ENCODE results near the gene VPS16.
"Not testable (repeated sequence)": the region's sequence is repeated elsewhere in the genome, so short reads cannot be mapped to it uniquely, and the experiment has no call there.

VPS16 gene

GRCh38 chr20:2807929-2808328 is 32.6 kb upstream of the VPS16 start:
- not testable (repeated sequence) for DNase-seq

GRCh38 chr20:2809690-2810089 is 30.9 kb upstream of the VPS16 start:
- no peak for DNase-seq

DNA sequence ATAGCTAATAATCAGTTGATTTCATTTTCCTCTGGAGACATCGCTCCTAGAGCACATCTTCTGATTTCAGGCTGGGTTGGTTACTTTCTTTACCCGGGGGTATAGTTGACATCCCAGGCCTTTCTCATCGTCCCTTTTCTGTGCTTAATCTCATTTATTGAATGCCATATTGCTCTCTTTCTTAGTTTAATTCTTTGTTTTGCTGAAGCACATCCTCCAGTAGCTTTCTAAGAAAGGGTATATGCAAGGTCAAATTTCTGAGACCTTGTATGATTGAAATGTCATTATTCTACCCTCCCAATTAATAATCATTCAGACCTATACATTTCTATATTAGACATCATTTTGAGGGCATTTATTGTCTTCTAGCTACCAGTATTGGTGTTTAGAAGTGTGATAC is 28.4 kb upstream of the VPS16 start:
- no peak for DNase-seq

DNA sequence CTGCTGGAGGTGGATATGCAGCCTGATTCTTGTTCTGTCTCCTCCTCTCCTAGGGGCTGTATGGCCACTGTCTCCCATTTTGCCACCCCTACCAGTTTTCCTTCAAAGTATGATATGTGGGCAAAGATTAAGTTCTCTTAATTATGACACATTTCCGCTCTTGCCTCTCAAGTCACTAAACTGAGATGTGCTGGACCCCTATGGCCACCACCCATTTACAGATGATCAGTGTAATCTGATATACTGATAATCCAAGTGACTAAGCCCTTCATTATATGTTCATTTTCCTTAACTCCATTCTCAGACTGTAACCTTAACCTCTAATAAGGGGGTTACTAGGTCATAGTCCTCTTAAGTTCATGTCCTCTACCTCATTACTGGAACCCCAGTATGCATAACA is 26.5 kb upstream of the VPS16 start:
- peak; percentile 32 for DNase-seq

- peak; percentile 92 for DNase-seq
Measured at GRCh38 chr20:2814587-2815051, 25.9 kb upstream of the VPS16 start, which contains the start of gene C20orf141. Gene C20orf141 (plus strand): TSS chr20:2814987. CDS start chr20:2815185, 198 bp downstream.

DNA sequence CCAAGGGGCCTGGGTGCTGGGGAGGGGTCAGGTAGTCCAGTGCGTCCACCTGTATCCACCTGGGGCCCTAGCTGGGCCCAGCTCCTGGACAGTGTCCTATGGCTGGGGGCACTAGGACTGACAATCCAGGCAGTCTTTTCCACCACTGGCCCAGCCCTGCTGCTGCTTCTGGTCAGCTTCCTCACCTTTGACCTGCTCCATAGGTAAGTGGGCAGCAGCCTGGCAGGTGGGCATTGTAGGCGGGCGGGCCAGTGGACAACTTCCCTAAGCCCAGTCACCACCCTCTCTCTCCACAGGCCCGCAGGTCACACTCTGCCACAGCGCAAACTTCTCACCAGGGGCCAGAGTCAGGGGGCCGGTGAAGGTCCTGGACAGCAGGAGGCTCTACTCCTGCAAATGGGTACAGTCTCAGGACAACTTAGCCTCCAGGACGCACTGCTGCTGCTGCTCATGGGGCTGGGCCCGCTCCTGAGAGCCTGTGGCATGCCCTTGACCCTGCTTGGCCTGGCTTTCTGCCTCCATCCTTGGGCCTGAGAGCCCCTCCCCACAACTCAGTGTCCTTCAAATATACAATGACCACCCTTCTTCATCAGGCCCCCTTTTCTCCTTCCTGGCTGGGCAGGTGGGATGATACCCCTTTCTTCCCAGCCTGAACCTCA is 25.2 kb upstream of the VPS16 start:
- DNase-seq: no peak

- no peak for DNase-seq
Measured at GRCh38 chr20:2816030-2816582, 24.4 kb upstream of the VPS16 start, which contains the start of gene TMEM239. Gene TMEM239 (plus strand): TSS chr20:2816364. CDS start chr20:2816555, 191 bp downstream.

DNA sequence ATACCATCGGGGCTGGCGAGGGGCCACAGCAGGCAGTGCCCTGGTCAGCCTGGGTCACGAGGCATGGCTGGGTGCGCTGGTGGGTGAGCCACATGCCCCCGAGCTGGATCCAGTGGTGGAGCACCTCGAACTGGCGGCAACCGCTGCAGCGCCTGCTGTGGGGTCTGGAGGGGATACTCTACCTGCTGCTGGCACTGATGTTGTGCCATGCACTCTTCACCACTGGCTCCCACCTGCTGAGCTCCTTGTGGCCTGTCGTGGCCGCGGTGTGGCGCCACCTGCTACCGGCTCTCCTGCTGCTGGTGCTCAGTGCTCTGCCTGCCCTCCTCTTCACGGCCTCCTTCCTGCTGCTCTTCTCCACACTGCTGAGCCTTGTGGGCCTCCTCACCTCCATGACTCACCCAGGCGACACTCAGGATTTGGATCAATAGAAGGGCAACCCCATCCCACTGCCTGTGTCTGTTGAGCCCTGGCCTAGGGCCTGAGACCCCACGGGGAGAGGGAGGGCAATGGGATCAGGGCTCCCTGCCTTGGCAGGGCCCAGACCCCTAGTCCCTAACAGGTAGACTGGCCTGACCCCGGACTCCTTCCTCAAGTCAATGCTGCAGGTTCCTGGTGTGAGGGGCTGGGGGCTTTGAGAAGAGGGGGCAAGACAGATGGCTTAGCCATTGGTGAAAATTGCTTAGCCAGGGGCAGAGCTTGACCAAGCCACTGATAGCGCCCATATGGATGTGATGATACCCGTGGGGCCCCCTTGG is 23.8 kb upstream of the VPS16 start:
- peak; percentile 21 for DNase-seq

- no peak for DNase-seq
Measured at GRCh38 chr20:2817341-2817726, 23.2 kb upstream of the VPS16 start.

DNA sequence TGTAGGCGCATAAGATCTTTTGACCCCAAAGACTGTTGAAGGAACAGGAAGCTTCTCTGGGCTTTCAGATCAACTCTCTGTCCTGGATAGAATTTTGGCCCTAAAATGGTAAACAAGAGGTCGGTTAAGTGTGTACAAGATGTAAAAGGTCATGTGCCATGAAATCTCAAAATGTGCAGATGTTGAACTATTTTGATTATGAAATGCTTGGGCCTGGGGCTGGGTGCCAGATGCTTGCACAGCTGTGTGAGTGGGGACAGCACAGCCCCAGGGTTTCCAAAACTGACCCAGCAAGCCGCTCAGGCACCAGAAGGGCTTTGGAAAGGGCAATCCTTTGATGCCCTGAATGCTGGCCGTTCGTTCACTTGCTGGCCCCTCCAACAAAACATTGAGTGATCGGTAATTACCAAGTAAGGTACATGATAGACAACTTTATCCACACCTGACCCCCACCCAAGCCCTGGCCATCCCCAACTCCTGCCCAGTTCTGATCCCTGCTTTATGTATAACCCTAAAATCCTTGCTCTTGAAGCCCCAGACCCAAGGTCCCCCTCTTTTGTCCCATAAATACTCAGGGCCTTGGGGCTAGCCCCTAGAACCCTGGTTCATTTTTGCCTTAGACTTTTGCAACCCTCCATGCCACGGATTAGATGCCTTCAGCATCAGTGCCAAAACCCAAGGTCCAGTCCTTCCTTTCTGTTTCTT is 22.5 kb upstream of the VPS16 start:
- no peak for DNase-seq

DNA sequence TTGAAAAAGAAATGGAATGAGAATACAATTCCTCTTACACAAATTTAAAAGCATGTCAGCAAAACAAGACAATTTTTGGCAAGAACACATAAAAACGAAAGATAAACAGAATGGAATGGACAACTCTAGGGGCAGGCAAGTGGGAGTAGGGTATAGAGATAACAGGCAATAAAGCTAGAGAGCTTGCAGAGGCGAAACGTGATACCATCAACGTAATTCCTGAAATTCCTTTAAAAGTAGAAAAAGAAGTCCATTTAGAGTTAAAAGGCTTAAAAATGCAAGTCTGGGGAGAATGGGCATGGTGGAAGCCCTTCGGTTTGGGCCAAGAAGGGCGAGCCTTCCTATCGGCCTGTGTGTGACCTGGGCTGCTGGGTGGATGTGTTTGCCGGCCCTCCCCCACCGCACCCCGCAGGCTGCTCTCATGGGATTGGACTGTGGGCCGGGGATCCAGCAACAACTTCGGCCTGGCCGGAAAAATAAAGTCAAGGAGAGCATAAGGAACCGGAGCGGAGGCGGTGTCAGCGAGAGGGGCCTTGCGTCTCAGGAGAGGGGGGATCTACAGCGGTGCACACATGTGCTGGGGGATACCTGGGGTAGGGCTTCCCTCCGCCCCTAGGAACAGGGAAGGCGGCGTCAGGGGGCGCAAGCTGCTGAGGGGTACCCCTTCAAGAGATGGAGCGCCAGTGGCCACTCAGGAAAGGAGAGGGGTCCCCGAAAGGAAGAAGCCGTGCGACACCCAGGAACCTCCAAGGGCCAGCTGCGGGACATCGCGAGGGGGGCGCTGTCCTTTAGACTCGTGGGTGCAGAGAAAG is 20.3 kb upstream of the VPS16 start:
- no peak for DNase-seq

GRCh38 chr20:2820896-2821869 is 19.4 kb upstream of the VPS16 start:
- DNase-seq: peak; percentile 11

GRCh38 chr20:2822073-2822472 is 18.5 kb upstream of the VPS16 start:
- DNase-seq: peak; percentile 27

GRCh38 chr20:2825761-2826160 is 14.8 kb upstream of the VPS16 start:
- DNase-seq: no peak

- no peak for DNase-seq
Measured at GRCh38 chr20:2826655-2827054, 13.9 kb upstream of the VPS16 start.

DNA sequence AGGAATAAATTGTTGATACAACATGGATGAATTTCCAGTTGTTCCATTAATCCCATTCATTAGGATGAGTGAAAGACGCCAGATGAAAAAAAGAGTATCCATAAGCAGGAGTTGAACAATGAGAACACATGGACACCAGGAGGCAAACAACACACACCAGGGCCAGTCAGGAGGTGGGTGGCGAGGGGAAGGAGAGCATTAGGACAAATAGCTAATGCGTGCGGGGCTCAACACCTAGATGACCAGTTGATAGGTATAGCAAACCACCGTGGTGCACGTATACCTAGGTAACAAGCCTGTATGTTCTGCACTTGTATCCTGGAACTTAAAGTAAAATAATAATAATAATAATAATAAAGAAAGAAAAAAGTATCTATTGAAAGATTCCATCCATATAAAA is 11.2 kb upstream of the VPS16 start:
- DNase-seq: no peak

- DNase-seq: not testable (repeated sequence)
Measured at GRCh38 chr20:2831206-2831605, 9.3 kb upstream of the VPS16 start.

DNA sequence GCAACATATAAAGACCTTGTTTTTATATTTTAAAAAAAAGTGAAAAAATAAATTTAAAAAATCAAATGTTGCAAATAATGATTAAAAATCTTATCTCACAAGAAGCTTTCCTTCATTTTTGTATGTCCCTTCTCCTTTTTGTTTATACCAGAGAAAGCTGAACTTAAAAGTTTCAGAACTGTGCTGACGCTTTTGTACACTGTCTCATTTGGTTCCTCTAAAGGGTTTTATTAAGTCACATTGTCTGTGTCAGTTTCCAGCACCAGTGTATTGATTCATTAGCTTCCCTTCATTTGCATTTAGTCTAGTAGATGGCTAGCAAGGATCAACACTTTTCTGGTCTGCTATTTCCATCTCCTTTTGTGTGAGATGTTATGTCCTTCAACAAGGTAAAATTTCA is 6.8 kb upstream of the VPS16 start:
- DNase-seq: no peak

GRCh38 chr20:2834401-2835110 is 6.0 kb upstream of the VPS16 start:
- no peak for DNase-seq

DNA sequence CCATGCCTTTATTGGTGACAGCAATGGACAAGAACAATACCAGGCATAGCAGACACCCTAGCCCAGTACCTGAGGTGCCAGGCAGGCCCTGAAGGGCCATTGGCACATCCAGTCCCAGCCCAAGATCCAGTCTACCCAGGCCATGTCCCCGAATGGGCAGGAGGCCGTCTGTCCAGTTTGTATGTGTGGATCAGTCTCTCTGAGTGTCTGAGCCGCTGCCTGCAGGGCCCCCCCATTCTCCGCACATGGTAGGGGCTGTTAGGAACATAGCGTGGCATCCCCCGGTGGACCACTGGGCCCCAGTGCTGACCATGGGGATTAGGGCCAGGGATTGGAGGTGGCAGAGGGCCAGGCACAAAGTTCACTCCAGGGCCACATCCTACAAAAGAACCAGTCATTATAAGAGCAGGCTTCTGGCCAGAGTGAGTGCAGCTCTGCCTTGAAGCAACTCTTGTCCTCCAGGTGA is 5.2 kb upstream of the VPS16 start:
- no peak for DNase-seq
